NCI-H460 (cell line): ENCODE results near the gene SHANK2. TPM values are rescaled to one million over a fixed set of nuclear protein-coding genes. Genes with fewer than 3 reads are reported as not detected.

Experiments
- DNase-seq: peaks from one replicate; pipeline ENCODE4 v3.0.0-alpha.2; 2016; ENCODE audit warnings: low read depth; ENCODE audit errors: extremely low read depth
- total RNA-seq: library from RNA; depleted of rRNA; stranded (reverse); fragments of >200 nt; shearing (Covaris generic); gene quantifications from 2 replicates; pipeline ENCODE4 v1.2.3, GENCODE V29; 2014; rRNA removed

The SHANK2 gene
- total RNA-seq, 1 experiment from 2014 or later = 5.3 TPM

- no peak for DNase-seq
These were observed 48.7 kb downstream of the SHANK2 start for GRCh38 chr11:71203681-71204080.

- DNase-seq = no peak
These were observed 49.4 kb downstream of the SHANK2 start for GRCh38 chr11:71202966-71203365.

DNA sequence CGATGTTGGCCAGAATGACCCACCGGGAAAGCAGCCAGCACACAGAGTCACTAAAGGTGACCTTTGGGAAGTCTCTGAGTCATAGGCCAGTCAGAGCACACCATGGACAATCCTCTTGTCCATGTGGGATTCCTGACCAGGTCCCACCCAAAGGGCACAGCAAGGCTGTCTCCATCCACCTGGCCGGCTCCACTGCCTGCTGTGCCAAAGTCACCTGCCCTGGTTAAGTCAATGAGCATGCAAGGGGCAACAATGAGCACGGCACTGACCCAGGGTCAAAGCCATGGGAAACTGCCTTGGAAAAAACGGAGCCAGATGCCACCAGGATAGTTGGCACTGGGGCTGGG is 49.8 kb downstream of the SHANK2 start:
- no peak for DNase-seq

Other genes starting within 250 kb of the SHANK2 start
- gene DHCR7, start 195.8 kb upstream of the SHANK2 start, total RNA-seq = 33.6 and 37.0 TPM in 2 replicates
- 41.9 and 54.3 TPM in 2 replicates for gene NADSYN1, start 200.6 kb upstream of the SHANK2 start, total RNA-seq